GM21737 (cell line): Measurements from ENCODE around the gene ZBTB7B.
A peak's percentile ranks its signal among the peaks of the same experiment; 100 is the strongest.

Source experiments
- ATAC-seq: cut with Tn5 transposase; IDR thresholded peaks from one replicate; pipeline ENCODE4 v1.9.1; 2021; ENCODE audit warnings: mild to moderate bottlenecking, moderate library complexity; ENCODE audit not compliant: unreplicated experiment

Gene ZBTB7B

DNA sequence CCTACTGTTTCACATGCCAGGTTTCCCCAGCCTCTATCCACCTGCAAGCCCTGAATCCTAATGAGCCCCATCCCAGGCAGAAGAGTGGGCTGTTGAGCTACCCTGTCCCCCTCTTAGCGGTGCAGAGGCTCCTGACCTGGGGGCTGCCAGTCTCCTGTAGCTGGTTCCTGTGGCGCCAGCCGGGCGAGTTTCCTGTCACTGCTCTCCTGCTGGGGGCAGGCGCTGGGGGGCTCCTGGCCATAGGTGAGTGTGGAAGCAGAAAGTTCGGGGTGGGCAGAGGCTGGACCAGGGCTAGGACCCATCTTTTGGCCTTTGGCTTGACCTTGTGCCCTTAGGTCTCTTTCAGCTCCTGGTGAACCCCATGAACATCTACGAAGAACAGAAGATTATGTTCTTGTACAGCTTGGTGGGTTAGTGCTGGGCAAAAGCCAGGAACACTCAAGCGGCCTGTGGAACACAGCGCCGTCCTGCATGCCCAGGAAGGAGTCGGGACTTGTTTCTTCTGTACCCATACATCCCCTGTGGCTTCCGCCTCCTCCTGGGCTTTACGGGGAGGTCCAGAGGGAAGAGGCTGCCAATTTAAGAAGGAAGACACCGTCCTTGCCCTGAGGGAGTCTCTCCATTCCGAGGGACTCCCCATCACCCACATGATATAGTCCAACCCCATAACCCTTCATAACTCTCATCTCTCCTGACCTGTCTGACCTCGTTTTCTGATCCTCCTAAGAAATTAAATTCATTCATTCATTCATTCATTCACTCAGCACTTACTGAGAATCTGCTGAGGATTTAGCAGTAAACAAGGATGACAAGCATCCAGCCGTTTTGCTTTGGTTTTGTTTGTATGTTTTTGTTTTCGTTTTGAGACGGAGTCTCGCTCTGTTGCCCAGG, 32.0 kb downstream of the ZBTB7B start:
- no peak for ATAC-seq

DNA sequence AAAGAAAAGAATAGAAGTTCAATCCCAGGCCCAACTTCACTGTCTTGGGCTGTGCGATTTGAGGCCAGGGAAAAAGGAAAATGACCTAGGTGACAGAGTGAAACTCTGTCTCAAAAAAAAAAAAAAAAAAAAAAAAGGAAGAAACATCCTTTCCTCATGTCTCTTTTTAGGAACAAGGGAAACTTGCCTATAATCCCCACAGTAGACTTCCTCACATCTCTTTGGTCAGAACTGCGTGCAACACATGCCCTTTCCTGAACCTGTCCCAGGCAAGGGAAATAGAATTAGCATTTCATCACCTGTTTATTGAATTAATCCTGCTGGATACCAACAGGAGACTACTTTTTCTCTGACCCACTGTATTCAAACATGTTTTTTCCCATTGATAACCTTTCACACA, 33.3 kb downstream of the ZBTB7B start:
- ATAC-seq = no peak

DNA sequence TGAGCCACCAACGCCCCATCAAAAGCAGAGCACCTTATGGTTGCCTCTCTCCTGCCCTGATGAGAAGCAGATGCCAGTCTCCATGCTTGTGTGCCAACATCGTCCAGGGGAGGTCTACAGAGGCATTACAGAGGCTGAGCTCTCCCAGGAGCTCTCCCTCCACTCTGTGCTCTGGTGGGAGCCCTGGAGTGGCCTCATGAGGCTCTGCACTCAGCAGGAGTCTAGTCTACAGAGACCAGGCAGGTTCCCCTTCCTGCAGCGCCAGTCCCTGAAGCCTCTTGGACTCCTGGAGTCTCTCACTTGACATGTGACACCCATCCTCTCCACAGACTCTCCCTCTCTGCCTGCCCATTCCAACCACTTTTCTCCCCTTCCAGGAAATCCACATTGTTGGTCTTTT, 34.4 kb downstream of the ZBTB7B start:
- ATAC-seq = no peak

DNA sequence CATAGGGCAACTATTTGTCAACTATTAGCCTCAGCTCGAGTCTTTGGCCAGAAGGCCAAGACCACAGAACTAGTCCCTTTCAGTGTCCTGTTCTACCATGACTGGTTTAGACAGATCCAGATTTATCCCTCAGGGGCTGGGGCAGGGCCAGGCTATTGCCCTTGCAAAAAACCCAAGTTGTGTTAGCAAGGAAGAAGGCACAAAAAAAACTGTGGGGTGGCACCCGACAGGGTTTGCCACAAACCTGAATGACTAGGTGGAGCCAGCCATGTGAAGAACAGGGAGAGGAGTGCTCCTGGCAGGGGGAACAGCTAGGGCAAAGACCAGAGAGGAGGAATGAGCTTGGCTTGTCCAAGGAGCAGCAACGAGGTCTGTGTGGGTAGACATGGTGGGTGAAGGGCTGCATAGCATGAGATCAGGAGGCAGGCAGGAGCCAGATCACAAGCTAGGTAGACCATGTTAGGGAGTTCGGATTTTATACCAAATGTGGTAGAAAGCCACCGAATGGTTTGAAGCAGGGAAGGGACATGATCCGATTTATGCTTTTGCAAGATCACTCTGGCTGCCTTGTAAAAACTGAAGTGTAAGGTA, 35.3 kb downstream of the ZBTB7B start:
- ATAC-seq = no peak

DNA sequence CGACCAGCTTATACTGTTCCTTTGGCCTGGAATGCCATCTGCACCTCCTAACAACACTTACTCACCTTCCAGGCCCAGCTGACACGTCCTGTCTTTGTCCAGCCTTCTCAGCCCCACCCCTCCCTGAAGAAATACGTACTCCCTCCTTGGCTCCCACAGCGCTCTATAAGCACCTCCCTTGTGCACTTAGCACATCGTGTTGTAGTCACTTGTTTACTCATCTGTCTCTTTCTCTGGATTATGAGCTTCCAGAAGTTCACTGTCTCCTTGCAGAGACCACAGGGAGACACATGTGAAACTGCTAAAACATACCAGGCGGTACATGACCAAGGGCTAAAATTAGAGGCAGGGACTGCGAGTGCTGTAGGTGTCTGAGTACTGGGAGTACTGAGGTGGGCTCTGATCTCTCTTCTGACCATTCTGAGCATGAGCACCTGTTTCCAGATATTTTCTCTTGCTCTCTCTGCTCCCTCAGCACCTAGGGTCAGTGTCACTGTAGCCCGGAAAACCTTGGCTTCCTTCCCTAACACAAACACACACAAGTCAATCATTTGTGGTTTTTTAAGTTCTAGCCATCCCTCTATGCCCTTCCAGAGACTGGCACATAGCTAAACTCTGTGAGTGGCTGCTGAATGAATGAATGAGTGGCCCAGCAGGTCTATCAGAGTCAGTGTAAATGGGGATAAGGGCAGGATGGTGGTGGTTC, 36.2 kb downstream of the ZBTB7B start:
- ATAC-seq = no peak

DNA sequence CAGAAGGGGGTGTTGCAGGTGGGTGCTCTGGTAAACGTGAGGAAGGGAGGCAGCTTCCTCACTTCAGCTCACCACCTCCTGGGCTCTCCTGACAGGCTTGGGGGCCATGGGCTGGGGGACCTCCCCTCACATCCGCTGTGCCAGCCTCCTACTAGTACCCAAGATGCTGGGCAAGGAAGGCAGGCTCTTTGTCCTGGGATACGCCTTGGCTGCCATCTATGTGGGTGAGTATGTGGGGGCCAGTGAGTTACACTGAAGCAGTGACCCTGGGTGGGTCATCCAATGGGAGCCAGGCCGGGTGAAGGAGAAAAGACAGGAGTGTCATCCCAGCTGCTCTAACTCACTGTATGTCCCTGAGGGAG, 36.7 kb downstream of the ZBTB7B start:
- ATAC-seq = no peak

DNA sequence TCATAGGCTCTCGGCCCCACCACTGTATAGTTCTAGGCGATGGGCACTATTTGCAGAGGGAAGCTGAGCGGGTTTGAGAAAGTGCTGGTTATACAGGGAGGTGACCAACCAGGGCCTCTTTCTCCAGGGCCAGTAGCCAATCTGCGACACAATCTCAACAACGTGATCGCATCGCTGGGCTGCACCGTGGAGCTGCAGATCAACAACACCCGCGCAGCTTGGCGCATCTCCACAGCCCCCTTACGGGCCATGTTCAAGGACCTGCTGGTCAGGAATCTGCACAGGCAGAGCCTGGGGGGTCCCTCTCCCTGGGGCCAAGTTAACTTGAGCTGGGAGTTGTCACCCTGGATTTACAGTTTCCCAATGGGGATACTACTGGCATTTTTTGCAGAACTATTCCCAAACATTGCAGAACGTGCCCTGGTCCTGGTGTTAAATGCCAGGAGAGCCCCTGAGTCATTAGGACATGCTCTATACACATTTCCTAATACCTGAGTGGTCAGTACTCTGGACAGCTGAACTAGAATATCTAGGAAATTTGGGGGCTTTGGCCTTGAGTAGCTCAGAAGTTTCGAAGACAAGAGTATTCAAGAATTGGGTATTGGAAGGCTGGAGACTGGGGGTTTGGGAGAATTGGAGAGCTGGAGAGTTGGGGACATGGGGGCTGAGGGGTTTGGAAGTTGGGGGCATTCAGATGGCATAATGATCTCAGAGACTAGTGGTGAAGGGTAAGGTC, 37.9 kb downstream of the ZBTB7B start:
- no peak for ATAC-seq

DNA sequence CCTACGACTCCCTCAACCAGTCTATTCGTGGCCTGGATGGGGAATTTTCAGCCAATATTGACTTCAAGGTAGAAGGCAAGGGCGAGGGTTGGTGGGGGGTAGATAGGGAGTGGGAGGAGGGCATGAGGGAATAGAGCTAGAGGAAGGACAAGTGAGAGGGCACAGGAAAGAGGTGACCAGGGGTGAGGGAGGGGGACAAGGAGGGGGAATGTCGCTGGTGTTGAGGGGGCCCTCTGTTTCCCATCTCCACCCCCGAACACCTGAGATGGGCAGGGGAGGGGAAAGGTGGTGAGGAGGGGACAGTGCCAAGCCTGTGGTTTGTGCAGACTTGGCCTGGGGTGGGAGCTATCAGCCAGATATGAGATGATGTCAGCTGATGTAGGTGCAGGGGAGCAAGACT, 40.2 kb downstream of the ZBTB7B start:
- ATAC-seq = no peak

DNA sequence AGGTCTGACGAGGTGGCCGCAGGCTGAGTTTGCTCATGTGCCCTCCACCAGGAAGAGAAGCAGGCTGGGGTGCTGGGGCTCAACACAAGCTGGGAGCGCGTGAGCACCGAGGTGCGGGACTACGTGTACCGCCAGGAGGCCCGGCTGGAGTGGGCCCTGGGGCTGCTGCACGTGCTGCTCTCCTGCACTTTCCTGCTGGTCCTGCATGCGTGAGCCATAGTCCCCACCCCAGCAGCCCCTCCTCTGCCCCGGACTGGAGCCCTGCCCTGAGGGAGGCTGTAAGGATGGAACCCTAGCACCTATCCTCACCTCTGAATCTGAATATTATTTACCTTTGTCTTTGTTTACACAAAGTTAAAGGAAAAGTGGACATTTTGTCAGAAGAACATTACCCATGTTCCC, 40.7 kb downstream of the ZBTB7B start:
- no peak for ATAC-seq

DNA sequence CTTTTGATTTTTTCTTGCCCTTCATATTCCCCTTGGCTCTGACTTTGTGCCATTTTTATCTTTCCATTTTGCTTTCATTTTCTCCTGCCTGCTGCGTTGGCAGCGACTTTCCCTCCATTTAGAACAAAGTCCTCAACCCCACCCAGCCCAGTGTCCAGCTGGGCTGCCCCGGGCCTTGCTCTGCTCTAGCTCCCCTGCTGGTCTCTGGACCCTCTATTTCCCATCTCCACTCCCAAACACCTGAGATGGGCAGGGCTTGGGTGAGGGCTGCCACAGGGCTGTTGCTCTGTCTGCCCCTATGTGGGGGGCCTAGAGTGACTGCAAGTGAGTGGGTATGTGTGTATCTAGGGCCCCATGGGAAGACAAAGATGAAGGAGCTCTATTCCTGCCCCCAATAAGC, 41.2 kb downstream of the ZBTB7B start:
- no peak for ATAC-seq

DNA sequence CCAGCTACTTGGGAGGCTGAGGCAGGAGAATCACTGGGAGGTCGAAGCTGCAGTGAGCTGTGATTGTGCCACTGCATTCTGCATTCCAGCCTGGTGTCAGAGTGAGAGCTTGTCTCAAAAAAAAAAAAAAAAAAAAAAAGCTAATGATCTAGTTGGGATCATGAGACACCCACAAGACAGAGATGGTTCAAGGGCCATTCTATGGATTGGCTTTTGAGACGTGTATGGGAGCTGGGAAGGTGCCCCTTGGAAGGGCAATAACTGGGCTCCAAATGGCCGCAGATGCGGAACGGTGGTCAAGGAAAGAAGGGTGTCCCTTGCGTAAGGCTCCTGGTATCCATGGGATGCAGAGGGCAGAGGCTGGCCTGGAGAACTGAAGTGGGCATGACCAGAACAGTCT, 41.8 kb downstream of the ZBTB7B start:
- no peak for ATAC-seq

DNA sequence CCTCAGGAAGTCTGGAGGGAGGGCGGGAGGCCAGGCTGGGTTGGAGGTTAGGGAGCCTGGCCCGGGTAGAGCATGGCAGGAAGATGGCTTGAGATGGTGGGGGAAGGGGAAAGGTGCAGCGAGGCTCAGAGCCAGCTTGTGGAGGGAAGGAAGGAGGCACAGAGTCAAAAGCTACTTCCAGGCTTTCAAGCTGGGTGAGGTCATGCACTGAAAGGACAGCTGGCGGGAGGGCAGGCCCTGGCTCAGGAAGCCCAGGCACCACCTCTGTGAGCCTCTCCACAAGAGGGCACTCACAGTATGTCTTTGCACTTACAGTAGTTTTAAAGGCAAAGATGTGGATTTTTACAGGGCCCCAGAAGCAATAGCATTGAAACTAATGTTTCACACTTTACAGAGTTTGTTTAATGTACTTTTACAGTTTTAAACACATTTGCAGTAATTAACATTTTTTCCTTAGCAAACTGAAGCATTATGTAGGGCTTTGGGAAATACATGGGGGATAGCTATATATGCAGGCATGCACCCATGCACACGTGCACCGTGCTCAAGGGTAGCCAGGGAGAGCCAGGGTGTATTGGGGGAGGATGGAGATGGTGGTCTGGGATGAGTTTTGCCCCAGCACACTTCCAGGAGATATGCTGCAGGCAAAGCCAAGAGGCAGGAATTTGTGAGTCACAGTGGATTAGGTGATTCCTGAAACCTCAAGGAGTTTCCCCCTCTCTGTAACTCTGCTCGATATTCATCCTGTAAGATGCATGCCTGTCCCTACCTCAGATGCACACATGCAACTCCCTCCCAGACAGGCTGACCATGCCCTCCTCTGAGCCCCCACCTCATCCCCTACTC, 42.4 kb downstream of the ZBTB7B start:
- ATAC-seq = no peak

DNA sequence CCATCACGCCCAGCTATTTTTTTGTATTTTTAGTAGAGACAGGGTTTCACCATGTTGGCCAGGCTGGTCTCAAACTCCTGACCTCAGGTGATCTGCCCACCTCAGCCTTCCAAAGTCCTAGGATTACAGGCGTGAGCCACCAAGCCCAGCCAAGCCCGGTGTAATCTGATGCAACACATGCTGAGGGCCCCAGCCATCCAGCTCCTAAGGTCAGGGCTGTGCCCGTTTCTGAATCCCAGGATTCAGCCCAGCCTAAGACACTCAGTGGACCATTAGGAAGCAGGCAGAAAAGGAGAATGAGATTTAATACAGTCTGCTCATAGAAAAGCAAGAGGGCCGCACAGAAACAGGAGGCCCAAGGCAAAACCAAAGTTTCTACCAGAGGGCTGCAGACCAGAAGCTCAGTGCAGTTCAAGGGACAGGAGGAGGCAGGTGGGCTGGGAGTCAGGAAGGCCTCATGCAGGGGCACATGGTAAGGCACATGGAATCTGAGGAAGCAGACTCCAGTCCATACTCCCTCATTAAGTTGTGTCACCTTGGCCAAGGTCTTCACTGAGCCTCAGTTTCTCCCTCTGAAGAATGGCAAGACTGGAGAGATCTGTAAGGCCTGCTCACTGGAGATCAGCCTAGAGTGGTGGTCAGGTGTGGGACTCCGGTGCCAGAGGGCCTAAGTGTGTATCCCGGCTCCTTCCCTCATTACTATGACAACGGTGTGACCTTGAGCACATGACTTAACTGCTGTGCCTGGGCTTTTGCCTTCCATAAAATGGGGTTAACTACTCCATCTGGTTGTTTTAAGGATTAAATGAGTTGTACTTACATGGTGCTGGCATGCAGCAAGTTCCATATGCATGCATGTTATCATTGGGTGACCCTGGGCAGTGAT, 46.1 kb downstream of the ZBTB7B start:
- ATAC-seq = no peak

DNA sequence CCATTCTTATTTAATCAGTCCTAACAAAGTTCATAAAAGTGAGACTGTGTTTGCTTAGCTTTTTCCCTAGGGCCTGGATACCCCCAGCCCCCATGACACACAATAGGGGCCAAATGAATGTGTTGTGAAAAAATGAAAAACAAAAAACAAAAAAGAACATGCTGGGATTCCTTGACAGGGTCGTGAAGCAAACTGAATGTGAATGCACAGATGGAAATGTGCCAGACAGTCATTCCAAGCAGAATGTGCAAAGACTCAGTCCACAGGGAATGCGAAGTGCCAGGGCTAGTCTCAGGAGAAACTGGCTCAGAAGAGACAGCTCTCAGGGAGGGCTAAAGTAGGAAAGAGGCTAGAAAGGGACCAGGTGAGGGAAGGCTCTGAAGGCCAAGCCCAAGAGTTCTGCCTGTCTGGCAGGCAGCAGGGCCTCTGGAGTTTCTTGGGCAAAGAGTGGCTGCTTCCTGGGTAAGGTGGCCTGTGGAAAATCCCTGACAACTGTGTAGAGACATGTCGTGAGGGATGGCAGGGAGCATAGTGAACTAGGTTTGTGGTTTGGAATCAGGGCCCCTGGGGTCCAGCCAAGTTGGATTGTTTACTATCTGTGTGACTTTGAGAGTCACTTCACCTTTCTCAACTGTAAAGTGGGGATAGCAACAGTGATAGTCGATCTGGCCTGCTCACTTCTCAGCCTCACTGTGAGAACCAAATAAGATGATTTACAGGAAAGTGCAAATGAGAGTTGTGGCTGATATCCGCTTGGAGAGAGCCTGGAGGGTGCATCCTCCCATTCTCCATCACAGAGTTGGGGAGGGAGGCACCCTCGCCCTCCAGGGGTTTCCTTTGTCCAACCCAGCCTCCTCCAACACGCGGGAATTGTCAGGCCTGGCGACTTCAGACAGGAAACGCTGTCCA, 47.3 kb downstream of the ZBTB7B start:
- ATAC-seq = no peak

DNA sequence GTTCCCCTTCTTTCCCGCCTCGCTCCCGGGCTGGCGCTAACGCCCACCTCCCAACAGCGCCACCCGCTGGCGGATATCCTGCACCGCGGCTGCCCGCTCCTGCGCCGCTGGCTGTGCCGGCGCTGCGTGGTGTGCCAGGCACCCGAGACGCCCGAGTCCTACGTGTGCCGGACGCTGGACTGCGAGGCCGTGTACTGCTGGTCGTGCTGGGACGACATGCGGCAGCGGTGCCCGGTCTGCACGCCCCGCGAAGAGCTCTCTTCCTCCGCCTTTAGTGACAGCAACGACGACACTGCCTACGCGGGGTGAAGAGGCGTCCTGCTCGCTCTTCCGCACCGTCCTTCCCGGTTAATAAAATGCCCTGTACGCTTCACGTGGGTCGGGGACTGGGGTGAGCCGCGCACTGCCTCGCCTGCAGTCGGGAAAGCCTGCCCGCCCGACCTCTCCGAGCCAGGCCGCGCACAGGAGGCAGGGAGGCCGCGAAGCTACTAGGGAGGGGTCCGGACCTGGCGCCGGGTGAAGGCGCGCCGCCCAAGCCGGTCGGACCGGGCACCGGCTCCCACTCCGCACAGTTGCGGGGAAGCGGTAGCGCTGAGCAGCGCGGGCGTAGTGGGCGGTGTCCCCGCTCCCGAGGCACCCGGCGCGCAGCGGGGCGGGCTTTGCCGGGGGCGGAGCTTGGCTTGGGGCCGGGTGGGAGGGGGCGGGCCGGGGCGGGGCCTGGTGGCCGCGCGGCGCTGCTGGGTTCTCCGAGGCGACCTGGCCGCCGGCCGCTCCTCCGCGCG, 48.1 kb downstream of the ZBTB7B start, which contains the start of gene ADAM15:
TSS of gene ADAM15 (plus strand) at position 757 of the 782 bp plus-strand sequence. CDS start 71 bp downstream, outside the sequence.
- peak; percentile 53 for ATAC-seq

DNA sequence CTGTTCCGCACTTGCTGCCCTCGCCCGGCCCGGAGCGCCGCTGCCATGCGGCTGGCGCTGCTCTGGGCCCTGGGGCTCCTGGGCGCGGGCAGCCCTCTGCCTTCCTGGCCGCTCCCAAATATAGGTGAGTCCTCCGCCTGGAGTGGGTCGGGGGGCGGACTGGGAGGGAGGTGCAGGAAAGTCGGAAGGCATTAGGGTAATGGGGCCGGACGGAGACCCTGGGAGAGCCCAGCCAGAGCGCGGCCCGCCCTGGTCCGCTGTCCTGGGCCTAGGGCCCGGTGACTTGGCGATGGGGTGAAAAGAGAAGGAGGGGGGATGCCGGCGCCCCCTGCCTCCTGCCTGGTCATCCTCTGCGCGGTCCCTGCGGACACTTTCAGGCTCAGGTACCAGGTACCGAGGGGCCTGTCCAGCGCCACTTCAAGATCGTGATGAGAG, 48.8 kb downstream of the ZBTB7B start:
- no peak for ATAC-seq

DNA sequence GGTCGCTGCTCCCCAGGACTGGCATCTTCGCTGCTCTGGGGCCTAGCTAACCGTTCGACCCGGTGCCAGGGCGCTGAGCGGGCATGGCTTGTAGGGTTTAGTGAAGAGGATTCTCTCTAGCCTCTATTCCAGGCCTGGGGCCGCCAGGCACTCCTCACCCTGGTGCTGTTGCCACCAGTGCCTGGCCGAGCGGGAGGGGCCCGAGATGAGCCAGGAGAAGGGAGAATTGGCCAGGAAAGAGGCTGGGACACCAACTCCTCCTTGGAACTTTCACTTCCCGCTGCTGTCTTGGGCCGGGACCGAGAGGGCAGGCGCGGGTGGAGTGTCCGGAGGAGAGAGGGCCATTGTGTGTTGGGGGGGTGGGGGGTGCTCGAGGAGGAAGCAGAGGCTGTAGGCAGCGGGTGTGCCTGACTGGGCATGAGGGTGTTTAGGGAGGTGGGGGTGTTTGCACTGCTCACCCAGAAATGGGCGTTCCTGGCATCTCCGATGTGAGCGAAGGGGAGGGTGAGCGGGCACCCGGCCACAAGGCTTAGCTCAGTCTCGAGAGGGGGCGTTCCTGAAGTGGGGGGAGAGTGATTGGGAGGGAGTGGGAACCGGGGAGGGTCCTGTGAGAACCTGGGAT, 49.3 kb downstream of the ZBTB7B start:
- ATAC-seq = no peak
